ENCODE measurements around the gene HOXD9. TPM values are rescaled to one million over a fixed set of nuclear protein-coding genes. Genes with fewer than 3 reads are reported as not detected.

The HOXD9 gene
- total RNA-seq, 1 experiment from 2014 or later = not detected

DNA sequence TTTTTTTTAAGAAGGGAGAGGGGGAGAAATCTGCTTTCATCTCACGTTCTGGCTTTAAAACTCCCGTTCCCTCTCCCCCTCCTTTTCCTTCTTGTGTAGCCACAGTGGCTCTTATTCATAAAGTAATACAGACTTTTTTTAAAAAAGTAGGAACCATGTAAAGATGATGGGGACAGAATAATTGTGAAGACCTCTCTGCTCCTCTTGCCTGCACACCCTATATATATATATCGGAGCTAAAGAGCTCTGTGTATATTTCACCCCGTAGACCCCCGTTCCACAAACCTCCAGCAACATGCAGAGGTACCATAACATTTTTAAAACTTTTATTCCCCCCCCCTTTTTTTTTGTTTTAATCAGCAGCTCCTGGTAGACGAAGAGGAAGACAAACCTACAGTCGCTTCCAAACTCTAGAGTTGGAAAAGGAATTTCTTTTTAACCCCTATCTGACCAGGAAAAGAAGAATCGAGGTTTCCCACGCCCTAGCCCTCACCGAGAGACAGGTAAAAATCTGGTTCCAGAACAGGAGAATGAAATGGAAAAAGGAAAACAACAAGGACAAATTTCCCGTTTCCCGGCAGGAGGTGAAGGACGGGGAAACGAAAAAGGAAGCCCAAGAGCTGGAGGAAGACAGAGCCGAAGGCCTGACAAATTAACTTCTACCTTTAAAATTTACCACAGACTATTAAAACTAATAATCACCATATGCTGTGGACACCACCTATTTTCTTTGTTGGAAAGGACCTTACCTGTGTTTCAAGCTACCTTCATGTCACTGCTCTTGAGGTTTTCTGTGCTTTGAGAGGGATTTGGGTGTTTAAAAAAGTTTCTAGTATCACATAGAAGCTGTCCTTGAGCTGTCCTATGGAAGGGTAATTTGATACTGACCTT lies 8.7 kb downstream of the HOXD9 start:
- Histone ChIP-seq H4K20me1 (ENCODE audit: low read length) (no peaks in the 10 kb centered on the region), H3K9ac (ENCODE audit: low read length) (peak overlapping the region; percentile 28; the same call in 1 of the 2 replicates), H3K4me1 (ENCODE audit: insufficient read depth, low read length) (peaks cover 20% of the 10 kb centered on the region), H3F3A (ENCODE audit: low read length, unreplicated experiment) (peaks cover 4% of the 10 kb centered on the region), H2AFZ (ENCODE audit: low read length) (peak overlapping the region; percentile 96), H3K4me3 (ENCODE audit: low read length) (peak overlapping the region; percentile 81), H3K27me3 (ENCODE audit: low read length) (no peaks in the 10 kb centered on the region), H3K4me2 (ENCODE audit: low read length) (peak overlapping the region; percentile 99), H3K9me3 (ENCODE audit: low read length) (no peaks in the 10 kb centered on the region), H3K9me2 (replicated peaks; ENCODE audit: low read length) (no peaks in the 10 kb centered on the region), H3K79me2 (ENCODE audit: low read length) (no peaks in the 10 kb centered on the region), H3K36me3 (ENCODE audit: low read depth, low read length) (no peaks in the 10 kb centered on the region; the same call in 1 of the 2 replicates), H3K27ac (ENCODE audit: low read length) (no peak overlapping the region)
- ChIA-PET CTCF (interaction anchor here (0.6 to 2.1 kb wide), 7 partner anchors 11 to 927 kb away, joined by 3 to 18 read pairs (median 7); no protein-coding TSS in a partner anchor), POLR2A (ENCODE audit: unreplicated experiment) (interaction anchor here (0.6 kb wide), 1 partner anchor 424 kb away, joined by 5 read pairs; no protein-coding TSS in a partner anchor)
- TF ChIP-seq EZH2 (IDR thresholded peaks at IDR 0.05; ENCODE audit: low read length, unreplicated experiment) = no peak
- TF ChIP-seq, protein P1, sequence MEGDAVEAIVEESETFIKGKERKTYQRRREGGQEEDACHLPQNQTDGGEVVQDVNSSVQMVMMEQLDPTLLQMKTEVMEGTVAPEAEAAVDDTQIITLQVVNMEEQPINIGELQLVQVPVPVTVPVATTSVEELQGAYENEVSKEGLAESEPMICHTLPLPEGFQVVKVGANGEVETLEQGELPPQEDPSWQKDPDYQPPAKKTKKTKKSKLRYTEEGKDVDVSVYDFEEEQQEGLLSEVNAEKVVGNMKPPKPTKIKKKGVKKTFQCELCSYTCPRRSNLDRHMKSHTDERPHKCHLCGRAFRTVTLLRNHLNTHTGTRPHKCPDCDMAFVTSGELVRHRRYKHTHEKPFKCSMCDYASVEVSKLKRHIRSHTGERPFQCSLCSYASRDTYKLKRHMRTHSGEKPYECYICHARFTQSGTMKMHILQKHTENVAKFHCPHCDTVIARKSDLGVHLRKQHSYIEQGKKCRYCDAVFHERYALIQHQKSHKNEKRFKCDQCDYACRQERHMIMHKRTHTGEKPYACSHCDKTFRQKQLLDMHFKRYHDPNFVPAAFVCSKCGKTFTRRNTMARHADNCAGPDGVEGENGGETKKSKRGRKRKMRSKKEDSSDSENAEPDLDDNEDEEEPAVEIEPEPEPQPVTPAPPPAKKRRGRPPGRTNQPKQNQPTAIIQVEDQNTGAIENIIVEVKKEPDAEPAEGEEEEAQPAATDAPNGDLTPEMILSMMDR (conservative IDR thresholded peaks at IDR 0.05; ENCODE audit: low read depth, low read length) = no peak
- TF ChIP-seq EZH2phosphoT487 (IDR thresholded peaks at IDR 0.05; ENCODE audit: borderline replicate concordance, low read length) = no peak
- intact Hi-C loops (cut with micrococcal nuclease) = no loop called here
- TSS peak; percentile 36 for BruUV-seq (replicated peaks)
- DNase-seq = no peak
- peak; percentile 2; the same call in 1 of the 2 replicates for ATAC-seq

DNA sequence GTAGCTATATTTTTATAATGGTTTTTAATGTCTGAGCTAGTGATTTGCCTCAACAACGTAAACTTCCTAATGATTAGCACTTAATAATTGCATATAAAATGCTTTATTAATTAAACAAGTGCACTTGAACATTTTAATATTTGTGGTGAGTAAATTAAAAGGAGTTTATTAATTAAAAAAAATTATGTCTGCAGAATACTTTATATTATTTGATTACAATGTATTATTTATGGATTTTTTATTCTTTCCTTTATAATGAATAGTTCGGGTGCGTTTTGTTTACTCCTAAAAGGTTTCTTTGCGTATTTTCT lies 9.3 kb downstream of the HOXD9 start:
- no peak overlapping the region for H3K9ac ChIP-seq (ENCODE audit: low read length)
- no peaks in the 10 kb centered on the region for H3K27me3 ChIP-seq (ENCODE audit: low read length)
- intact Hi-C loops (cut with micrococcal nuclease) = no loop called here
- no peak for DNase-seq
- no peaks in the 10 kb centered on the region for H4K20me1 ChIP-seq (ENCODE audit: low read length)
- H3F3A ChIP-seq (ENCODE audit: low read length, unreplicated experiment) = peaks cover 4% of the 10 kb centered on the region
- H3K4me1 ChIP-seq (ENCODE audit: insufficient read depth, low read length) = peaks cover 20% of the 10 kb centered on the region
- no peaks in the 10 kb centered on the region for H3K9me3 ChIP-seq (ENCODE audit: low read length)
- no peak overlapping the region for H2AFZ ChIP-seq (ENCODE audit: low read length)
- no peak overlapping the region for H3K27ac ChIP-seq (ENCODE audit: low read length)
- BruUV-seq (replicated peaks) = no TSS peak
- TF ChIP-seq EZH2 (IDR thresholded peaks at IDR 0.05; ENCODE audit: low read length, unreplicated experiment) = no peak
- TF ChIP-seq, protein P1 (conservative IDR thresholded peaks at IDR 0.05; ENCODE audit: low read depth, low read length) = no peak
- TF ChIP-seq EZH2phosphoT487 (IDR thresholded peaks at IDR 0.05; ENCODE audit: borderline replicate concordance, low read length) = no peak
- H3K4me3 ChIP-seq (ENCODE audit: low read length) = peak overlapping the region; percentile 81
- CTCF ChIA-PET = interaction anchor here (0.6 to 2.1 kb wide), 5 partner anchors 323 to 928 kb away, joined by 3 to 18 read pairs (median 5); no protein-coding TSS in a partner anchor
- ATAC-seq = no peak
- no peaks in the 10 kb centered on the region; the same call in 1 of the 2 replicates for H3K36me3 ChIP-seq (ENCODE audit: low read depth, low read length)
- POLR2A ChIA-PET (ENCODE audit: unreplicated experiment) = interaction anchor here (0.6 kb wide), 1 partner anchor 479 kb away, joined by 4 read pairs; no protein-coding TSS in a partner anchor
- peaks cover under 1% of the 10 kb centered on the region; the same call in 1 of the 2 replicates for H3K79me2 ChIP-seq (ENCODE audit: low read length)
- H3K9me2 ChIP-seq (replicated peaks; ENCODE audit: low read length) = no peaks in the 10 kb centered on the region
- peak overlapping the region; percentile 99 for H3K4me2 ChIP-seq (ENCODE audit: low read length)

Data from PC-3 (cell line).